Fibroblast of skin of left quadriceps (primary cell): Measurements from ENCODE around the gene HAVCR2.

ENCODE experiments used
- DNase-seq, 2 experiments: peaks; one replicate each; pipeline ENCODE4 v3.0.0-alpha.2; 2013; ENCODE audit warnings: low read depth in 2 of 2

HAVCR2 gene

GRCh38 chr5:157046041-157046440, 62.8 kb downstream of the HAVCR2 start:
- no peak for DNase-seq

GRCh38 chr5:157045601-157046000, 63.2 kb downstream of the HAVCR2 start:
- DNase-seq = no peak

DNA sequence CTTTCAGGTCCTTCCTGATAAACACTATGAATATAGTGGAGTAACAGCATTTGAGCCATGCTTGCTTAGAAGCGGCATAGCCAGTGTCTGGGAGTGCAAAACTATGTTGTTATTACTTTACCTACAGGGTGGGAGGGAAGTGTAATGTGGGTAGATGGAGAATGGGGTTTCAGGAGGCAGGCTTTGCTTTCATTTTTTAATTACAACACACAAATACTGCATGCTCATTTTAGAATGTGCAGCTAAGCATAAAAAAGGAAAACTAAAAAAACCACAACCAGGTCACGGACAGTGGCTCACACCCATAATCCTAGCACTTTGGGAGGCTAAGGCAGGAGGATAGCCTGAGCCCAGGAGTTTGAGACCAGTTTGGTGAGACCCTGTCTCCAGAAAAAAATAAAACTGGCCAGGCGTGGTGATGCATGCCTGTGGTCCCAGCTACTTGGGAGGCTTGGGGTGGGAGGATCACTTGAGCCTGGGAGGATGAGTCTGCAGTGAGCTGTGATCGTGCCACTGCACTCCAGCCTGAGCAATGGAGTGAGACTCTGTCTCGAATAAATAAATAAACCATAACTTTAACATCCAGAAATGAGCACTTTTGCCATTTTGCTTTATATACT, 70.2 kb downstream of the HAVCR2 start:
- no peak for DNase-seq
